MM.1S (cell line): Measurements from ENCODE around the gene CDH4.

Source experiments
- EZH2 ChIP-seq: fragments of 300-600 bp; sonication (generic); optimal IDR thresholded peaks from 2 replicates; pipeline ENCODE3; 2017; ENCODE audit warnings: low read depth, mild to moderate bottlenecking, antibody characterized with exemption, low read length, mixed read lengths
- TF ChIP-seq, protein P1 (sequence below): fragments of 300-600 bp; sonication (generic); IDR thresholded peaks from 2 replicates; pipeline ENCODE4 v1.5.1; 2016; ENCODE audit warnings: antibody characterized with exemption, low read length, mixed read lengths

- TF ChIP-seq, protein P1, sequence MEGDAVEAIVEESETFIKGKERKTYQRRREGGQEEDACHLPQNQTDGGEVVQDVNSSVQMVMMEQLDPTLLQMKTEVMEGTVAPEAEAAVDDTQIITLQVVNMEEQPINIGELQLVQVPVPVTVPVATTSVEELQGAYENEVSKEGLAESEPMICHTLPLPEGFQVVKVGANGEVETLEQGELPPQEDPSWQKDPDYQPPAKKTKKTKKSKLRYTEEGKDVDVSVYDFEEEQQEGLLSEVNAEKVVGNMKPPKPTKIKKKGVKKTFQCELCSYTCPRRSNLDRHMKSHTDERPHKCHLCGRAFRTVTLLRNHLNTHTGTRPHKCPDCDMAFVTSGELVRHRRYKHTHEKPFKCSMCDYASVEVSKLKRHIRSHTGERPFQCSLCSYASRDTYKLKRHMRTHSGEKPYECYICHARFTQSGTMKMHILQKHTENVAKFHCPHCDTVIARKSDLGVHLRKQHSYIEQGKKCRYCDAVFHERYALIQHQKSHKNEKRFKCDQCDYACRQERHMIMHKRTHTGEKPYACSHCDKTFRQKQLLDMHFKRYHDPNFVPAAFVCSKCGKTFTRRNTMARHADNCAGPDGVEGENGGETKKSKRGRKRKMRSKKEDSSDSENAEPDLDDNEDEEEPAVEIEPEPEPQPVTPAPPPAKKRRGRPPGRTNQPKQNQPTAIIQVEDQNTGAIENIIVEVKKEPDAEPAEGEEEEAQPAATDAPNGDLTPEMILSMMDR = no peak
- no peak for TF ChIP-seq EZH2
Observed at GRCh38 chr20:61303675-61304074, 51.6 kb downstream of the CDH4 start.
